Measurements from ENCODE around the gene HTR3A.

GRCh38 chr11:113985906-113986305, 11.0 kb downstream of the HTR3A start:
- TF ChIP-seq CTCF (IDR thresholded peaks at IDR 0.05; ENCODE audit: insufficient read depth, low read length, poor library complexity, severe bottlenecking) (no peak), EZH2phosphoT487 (conservative IDR thresholded peaks at IDR 0.05; ENCODE audit: low read length) (no peak)

Data from SU-DHL-6 (cell line).